ENCODE data around the gene EXOC2.

DNA sequence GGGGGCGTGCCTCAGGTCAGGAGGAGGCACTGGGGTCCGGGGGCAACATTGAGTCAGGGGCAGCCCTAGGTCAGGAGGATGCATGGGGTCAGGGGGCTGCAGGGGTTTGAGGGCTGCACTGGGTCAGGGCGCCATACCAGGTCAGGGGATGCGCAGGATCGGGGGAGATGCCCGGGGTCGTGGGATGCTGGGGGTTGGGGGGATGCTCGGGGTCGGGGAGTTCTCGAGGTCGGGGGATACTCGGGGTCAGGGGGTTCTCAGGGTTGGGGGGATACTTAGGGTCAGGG is 727 bp upstream of the EXOC2 start:
- TF ChIP-seq CTCF (IDR thresholded peaks at IDR 0.05; ENCODE audit: insufficient read depth, low read depth, low read length) = no peak
- no peak for TF ChIP-seq EZH2 (IDR thresholded peaks at IDR 0.05; ENCODE audit: insufficient read depth, low read length)
